DMS153 treated with DMSO at 0.1 percent for 48 hours (cell line): Measurements from ENCODE around the gene E2F1.
"Not testable (repeated sequence)": the region's sequence is repeated elsewhere in the genome, so short reads cannot be mapped to it uniquely, and the experiment has no call there.

Experiments
- DNase-seq: peaks from one replicate; lab custom pipeline; 2025; ENCODE audit not compliant: unreplicated experiment; lab: John Stamatoyannopoulos, UW

The E2F1 gene

GRCh38 chr20:33658929-33659328 lies 27.3 kb downstream of the E2F1 start:
- DNase-seq = no peak

GRCh38 chr20:33658510-33658909 lies 27.7 kb downstream of the E2F1 start:
- DNase-seq = no peak

DNA sequence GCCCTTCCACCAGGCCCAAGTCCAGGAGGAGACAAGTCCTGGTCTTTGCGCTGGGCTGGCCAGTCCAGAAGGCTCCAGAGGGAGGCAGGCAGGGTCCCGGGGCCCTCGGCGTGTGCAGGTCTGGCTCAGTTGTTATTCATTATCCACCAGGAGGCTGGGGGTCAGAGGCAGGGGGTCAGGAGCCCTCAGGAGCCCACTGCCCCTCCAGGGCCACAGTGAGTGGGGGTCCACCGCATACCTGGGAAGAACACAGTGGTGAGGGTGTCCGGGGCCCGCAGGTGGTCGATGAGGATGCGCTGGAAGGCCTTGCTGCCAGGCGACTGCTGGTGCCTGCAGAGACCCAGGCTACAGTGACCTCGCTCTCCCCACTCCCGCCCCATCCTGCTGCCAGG lies 28.5 kb downstream of the E2F1 start:
- DNase-seq = no peak

DNA sequence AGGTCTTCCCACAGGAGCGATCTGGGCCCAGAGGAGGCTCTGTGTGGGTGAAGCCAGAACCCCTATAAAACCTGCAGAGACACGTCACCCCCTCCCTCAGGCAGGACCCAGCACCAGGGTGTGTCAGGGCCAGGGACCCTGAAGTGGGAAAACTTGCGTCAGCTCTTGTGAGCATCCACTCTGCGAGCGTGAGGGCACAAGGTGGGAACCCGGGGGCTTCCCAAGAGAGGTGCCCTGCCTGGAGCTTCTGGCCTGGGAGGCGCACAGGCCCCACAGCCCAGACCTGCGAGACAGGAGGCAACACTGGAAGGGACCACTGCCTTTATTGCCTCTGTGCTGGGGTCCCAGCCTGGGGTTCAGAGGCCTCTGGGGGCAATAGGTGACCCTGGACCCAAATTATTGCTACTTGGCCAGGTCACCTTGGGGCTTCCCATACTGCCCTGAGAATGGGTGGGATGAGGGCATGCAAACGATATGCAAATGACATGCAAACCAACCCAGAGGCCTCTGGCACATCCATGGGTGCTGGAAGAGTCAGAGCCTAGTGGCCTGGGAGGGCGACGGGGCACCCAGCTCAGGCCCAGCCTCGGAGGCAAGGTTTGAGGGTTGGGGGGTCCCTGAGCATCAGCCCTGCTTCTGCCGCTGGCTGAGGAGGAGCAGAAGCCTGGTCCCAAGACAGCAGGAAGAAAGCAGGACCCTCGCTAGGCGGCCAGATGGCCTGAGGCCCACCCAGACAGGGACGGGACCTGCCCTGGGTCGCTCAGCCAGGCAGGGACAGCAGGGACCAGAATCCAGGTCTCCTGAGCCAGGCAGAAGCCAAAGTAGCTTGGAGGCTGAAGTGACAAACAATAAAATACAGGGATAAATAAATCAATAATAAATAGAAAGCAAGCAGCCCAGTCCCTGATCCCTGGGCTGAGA lies 29.1 kb downstream of the E2F1 start:
- no peak for DNase-seq

- DNase-seq = no peak
Measured at GRCh38 chr20:33656010-33656782, 30.0 kb downstream of the E2F1 start.

- no peak for DNase-seq
Measured at GRCh38 chr20:33655164-33655563, 31.0 kb downstream of the E2F1 start.

- peak; percentile 32 for DNase-seq
Measured at GRCh38 chr20:33654680-33655161, 31.5 kb downstream of the E2F1 start.

DNA sequence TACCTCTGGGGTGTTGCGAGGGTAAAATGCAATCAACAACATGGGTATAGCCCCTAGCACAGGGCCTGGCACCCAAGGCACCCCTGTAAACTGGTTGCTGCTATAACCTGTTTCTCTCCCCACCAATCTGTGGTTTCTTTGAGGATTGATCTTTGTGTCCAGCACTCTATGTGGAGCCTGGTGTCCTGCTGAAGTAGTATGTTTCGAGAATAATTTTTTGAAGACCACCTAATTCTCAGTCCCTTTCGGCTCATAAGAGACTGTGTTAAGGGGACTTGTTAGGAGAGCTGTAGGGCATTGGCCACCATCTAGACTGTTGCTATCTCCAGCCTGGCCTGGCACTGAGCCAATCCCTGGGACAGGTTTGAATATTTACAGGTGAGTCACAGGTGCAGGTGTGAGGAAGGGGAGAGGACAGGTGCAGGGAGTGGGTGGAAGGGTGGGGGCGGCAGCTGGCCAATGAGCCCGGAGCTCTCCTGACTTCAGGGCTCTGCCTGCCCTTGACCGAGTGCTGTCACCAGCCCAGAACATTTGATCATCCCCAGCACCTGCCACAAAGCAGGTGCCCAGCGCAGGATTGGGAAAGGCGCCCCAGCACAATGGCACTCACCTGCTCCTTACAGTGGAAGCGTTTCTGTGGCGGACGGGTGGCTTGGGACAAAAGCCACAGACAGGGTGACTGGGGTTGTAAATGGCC lies 32.1 kb downstream of the E2F1 start:
- DNase-seq = peak; percentile 95

- peak; percentile 61 for DNase-seq
Measured at GRCh38 chr20:33653218-33653899, 32.8 kb downstream of the E2F1 start.

DNA sequence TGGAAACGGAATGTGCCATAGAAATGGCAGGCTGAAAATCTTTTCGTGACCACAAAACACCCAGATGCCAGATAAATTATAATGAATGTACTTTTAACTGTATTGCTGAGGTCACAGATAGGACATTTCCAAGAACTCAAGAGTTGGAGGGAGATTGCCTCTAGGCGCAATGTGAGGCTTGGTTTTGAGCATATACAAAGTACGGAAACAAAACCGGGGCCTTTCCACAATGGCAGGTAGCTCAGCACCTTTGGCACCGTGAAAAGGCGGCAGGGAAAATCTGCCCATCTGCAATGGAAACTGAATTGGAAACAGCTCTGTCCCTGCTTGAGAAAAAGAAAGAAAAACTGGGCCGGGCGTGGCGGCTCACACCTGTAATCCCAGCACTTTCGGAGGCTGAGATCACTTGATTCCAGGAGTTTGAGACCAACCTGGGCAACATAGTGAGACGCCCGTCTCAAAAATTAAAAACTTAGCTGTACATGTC lies 34.6 kb downstream of the E2F1 start:
- DNase-seq = peak; percentile 26

DNA sequence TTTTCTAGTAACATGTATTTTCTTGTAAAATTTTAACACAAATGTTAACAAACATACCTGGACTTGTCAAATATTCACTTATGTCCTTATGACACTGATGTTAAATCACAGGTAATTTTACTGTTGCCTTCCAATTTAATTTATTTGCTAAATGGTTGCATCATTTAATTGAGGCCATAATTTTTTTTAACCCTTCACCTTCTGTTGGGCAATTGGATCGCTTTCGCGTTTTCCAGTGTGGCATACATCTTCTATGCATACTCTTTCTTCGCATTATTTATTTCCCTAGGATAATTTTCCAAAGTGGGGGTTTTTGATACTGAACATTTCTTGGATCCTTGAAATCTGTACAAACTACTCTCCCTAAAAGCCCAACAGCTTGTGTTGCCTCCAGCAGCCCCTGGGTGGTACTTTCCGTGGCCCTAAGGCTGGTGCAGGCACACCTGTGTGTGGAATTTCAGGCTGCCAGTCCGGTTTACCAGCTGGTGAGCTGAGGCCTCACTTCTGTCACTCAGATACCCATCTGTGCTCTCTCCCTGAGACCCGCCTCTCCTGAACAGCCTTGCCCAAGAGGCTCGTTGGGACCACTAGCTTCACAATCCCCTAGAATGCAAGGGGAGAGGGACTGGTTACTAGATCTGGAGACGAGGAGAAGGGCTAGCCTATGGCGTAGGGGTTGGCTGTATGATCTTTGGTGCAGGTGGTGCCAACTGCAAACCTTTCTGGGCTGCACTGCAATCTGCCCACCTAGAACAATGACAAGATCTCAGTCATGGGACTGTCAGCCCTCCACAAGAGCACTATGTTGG lies 35.2 kb downstream of the E2F1 start:
- DNase-seq = peak; percentile 47

- DNase-seq = no peak
Measured at GRCh38 chr20:33650111-33650752, 36.0 kb downstream of the E2F1 start.

- DNase-seq = peak; percentile 34
Measured at GRCh38 chr20:33649201-33649681, 36.9 kb downstream of the E2F1 start.

DNA sequence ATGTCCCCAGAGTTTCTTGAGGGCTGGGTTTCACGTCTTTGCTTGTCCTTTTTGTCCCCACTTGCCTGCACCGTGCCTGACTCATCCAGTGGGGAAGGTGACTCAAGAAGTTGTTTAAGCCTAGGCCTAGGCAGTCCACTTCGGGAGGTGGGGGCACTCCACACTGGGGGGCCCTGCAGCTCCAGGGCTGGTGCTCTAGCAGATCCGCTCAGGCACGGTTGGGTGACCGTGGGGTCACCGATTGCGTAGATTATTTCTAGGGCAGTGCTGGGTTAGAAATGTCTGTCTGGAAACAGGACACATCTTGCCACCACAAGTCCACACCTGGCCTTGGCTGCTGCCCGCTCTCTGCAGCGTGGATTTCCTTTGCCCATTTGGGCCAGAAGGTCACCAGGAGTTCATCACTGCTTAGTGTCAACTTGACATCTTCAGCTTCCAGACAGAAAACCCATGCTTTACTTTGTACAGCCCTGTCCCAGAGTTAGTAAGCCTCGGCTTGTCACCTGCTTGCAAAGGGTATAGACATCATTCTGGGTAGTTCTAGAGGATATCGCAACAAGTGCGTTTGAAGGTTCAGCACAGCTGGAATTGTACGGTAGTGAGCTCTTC lies 37.7 kb downstream of the E2F1 start:
- no peak for DNase-seq

DNA sequence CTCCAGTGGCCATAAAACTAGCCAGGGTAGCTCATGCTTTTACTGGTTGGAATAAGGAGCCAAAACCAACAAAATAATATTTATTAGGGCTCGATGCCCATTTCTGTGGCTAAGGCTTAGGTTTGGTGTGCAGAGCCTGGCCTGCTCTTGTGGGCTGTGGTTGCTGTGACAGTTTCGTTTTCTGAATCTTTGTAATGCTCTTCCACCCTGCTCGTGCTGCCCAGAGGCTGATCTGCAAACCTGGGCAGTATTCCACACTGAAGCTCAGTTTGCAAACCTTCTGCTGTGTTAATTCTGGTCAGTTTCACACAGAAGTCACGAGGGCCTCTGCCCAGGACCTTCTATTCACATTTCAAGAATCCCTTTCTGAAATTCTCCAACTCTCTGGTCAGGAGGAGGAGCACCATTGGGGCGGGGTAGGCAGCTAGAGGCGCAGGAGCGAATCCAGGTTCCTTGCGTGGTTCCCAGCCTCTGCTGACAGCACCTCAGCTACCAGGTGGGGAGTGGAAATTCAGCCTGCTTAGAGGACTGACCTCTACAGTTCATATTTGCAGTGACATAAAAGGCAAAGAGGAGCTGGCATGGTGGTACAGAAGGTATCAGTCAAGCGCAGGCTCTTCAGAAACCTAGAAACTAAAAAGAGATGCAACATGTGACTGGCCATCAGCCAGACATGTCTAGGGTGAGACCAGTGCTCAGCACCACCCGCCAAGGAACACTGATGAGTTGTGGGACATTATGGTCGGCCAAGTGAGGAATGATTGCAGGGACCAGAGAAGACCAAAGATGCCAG lies 38.4 kb downstream of the E2F1 start:
- DNase-seq = no peak

DNA sequence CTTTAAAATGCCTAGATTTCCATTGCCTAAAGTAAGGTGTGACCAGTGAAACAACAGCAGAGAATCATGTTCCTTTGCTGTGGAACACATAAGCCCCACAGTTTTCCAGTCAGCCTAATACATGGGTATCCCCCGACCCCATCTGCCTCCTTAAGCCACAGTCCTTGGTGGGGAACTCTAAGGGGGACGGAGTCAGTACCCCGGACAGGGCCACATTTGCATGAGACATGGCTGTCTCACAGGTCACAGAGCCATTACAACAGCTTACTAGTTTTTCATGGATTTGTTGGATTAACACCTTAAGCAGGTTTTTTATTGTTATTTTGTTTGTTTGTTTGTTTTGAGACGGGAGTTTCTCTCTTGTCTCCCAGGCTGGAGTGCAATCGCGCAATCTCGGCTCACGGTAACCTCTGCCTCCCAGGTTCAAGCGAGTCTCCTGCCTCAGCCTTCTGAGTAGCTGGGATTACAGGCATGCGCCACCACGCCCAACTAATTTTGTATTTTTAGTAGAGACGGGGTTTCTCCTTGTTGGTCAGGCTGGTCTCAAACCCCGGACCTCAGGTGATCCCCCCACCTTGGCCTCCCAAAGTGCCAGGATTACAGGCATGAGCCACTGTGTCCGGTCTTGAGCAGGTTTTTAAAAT lies 39.1 kb downstream of the E2F1 start:
- DNase-seq = not testable (repeated sequence)

DNA sequence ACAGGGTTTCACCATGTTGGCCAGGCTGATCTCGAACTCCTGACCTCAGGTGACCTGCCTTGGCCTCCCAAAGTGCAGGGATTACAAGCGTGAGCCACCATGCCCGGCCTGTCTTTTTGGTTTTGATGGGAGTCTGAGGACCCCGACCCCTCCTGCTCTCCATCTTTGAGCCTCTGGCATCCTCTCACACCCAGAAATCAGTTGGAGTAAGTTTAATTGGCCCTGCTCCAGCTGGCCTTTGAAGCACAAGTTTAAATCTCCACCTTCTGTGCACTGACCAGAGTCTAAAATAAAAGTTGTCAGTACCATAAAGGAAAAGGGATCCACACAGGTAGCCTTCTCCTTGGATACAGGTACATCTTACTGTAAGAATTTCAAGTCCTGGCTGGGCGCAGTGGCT lies 40.0 kb downstream of the E2F1 start:
- no peak for DNase-seq
